Measurements from ENCODE around the gene SMC4. TPM values are rescaled to one million over a fixed set of nuclear protein-coding genes. Genes with fewer than 3 reads are reported as not detected.

The SMC4 gene
- total RNA-seq, 1 donor from 2014 or later = 197 TPM

DNA sequence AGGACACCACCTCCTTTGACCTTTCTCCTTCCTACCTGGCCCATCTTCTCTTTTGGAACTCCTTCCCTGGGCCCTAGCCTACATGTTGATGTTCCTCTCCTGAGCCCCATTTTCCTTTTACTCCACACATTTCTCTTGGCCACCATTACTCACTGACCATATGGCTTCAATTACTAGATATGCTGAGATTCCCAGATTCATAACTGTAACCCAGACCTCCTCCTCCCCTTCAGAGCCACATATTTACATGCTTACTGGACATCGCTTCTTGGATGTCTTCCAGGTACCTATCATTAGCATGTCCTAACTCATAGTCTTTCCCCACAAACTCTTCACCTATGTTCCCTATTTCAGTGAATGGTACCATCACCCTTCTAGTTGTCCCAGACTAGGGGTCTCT is 74.5 kb downstream of the SMC4 start:
- intact Hi-C loops (cut with micrococcal nuclease) = no loop called here

DNA sequence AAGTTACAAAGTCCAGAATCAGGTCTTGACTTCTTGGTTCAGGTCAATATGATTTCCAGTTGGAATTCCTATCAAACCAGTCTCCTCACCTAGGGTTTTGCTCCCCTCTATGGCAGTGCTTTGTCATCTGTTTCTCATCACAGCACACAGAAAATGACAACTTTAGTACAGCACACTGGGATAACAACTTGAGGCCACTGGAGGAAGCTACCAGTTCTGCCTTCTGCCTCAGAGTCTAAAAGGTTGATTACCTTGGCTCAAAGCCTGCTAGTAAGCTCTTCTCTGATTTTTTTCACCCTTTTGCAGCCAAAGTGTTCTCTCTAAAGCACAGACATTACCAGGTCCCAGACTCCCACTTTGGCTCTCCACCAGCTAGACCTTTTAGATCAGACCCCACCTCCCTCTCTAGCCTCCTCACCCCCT is 75.0 kb downstream of the SMC4 start:
- intact Hi-C loops (cut with micrococcal nuclease) = no loop called here

DNA sequence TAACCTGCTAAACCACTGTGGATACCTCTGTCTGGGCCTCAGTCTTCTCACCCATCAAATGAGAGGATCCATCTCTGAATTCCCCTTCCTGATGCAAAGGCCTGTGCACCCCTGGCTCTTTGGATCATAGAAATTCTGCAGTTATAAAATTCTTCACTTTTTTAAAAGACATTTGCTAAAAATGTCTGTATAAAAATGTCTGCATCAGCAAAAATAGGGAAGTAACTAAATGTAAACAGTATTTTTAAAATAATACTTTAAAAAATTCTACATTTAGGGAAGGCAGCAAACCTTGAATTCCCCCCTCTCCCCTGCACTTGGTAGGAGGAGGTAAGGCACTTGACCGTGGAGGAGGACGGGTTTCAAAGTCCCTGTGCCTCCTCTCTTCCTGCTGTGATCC is 75.7 kb downstream of the SMC4 start:
- intact Hi-C loops (cut with micrococcal nuclease) = no loop called here

DNA sequence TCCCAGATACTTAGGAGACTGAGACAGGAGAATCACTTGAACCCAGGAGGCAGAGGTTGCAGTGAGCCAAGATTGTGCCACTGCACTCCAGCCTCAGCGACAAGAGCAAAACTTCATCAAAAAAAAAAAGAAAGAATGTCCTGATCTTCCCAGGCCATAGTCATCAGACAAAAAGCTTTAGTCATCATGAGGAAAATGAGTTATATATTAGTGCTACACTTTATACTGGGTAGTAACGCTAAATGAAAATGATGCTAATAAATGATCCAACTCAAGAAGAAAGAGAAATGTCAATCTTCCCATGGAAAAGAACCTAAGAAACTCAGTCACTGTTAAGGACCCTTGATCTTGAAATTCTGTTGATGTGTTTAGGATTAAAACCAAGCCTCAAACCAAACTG is 76.4 kb downstream of the SMC4 start:
- intact Hi-C loops (cut with micrococcal nuclease) = no loop called here

DNA sequence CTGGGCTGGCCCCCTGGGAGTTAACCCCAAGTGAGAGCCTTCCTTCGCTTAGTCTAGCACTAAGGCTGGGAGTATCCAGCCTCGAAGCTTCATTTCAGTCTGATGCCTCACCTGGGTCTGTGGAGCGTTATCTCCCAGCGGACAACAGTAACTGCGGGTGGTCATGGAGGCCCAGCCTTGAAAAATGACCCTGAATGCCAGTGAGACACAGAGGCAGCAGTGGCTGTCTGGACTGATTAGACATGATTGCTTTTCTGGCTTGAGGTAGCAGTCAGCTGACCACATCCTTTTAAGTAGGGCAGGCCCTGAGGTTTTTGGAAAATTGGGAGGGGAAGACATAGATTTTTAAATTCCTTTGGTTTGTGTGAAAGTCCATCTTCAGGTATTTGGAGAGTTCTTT is 78.3 kb downstream of the SMC4 start:
- intact Hi-C loops (cut with micrococcal nuclease) = no loop called here

DNA sequence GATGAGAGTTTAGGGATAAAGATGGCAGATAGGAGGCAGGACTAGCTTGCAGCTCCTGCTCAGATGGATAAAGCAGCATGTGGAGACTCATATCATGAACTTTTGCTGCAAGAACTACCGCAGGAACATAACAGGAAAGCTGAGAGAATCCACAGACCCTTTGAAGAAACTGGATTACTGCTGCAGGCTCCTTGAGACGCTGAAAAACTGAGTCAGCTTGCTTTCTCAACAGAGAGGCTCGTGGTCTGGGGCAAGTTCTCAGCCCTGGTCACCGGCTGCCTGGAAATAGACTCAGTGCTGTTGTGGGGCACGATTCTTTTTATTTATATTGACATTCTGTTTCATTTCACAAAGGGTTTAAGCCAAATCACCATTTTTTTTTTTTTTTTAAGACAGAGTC is 78.9 kb downstream of the SMC4 start:
- intact Hi-C loops (cut with micrococcal nuclease) = no loop called here

DNA sequence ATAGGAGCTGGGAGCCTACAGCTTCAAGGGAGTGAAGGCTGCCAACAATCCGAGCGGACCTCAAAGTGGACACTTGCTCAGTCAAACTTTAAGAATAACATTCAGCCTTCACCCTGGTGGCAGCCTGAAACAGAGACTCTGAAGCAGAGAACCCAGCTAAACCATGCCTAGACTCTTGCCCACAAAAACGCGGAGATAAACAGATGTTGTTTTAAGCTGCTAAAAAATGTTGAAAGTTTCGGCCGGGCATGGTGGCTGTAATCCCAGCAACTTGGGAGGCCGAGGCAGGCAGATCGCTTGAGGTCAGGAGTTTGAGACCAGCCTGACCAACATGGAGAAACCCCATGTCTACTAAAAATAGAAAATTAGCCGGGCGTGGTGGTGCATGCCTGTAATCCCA is 79.9 kb downstream of the SMC4 start:
- intact Hi-C loops (cut with micrococcal nuclease) = no loop called here

DNA sequence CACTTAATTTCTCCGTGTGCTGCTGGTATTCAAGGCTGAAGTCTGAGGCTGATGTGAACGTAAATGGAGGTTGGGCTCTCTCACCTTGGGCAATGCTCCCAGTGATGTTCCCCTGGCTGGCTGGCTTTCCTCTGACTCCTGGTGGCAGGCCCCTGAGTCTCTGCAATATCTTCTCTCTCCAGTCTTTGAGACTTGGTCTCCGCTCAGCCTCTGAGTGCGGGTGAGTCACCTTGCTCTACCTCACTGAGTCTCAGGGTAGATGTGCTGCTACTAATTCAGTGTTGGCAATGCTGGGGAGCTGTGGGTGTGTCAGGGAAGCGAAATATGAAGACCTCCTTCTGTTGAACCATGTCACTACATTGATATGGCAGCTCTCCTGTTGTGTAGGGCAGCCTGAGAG is 81.5 kb downstream of the SMC4 start:
- intact Hi-C loops (cut with micrococcal nuclease) = no loop called here

DNA sequence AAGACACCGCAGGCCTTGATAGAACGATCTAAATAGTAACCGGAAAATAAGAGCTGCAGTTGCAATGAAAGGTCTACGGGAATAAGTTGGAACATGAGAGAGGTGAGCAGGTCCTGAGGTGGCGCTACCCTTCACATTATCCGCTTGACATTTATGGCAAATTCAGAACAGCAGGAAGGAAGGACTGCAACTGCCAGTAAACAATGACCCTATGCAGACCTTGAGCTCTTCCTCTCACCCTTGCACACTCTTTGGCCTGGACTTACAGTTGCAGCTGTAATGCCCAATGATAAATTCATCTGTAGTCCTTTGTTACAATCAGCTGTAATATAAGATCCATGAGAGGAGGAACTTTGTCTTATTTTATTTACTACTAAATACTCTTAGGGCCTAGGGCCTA is 82.4 kb downstream of the SMC4 start:
- intact Hi-C loops (cut with micrococcal nuclease) = no loop called here

DNA sequence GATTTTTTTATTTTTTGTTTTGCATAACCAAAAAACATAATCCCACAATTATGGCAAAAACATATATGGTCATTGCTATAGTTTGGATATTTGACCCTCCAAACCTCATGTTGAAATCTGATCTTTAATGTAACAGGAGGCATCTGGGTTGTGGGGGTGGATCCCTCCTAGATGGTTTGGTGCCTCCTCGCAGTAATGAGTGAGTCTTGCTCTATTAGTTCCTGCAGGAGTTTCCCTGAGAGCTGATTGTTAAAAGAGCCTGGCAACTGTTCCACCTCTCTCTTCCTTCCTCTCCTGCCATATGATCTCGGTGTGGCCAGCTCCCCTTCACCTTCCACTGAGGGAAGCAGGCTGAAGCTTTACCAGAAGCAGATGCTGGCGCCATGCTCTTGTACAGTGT is 83.3 kb downstream of the SMC4 start:
- intact Hi-C loops (cut with micrococcal nuclease) = no loop called here

Other genes starting within 250 kb of the SMC4 start
- gene C3orf80, start 174.2 kb upstream of the SMC4 start, total RNA-seq = 0.17 TPM in 1 of 2 replicates, not detected in the other
- 25.1 and 25.3 TPM in 2 replicates for gene IFT80, start 425 bp upstream of the SMC4 start, total RNA-seq
- gene TRIM59, start 50.1 kb downstream of the SMC4 start, total RNA-seq = 45.1 and 47.3 TPM in 2 replicates
- gene KPNA4, start 165.9 kb downstream of the SMC4 start, total RNA-seq = 49.3 and 51.5 TPM in 2 replicates

Measured in T-helper 1 cell treated with Interleukin-12 subunit alpha and Interleukin-12 subunit beta and Interleukin-4 antibody, amounts not matched to agents 30 ng/mL and 1 ng/mL, for 36 hours (primary cell).